Activated CD4-positive, alpha-beta T cell treated with anti-CD3 and anti-CD28 coated beads for 48 hours (primary cell): ENCODE data around the gene RIMS1.

Experiments
- DNase-seq: peaks from one replicate; pipeline ENCODE4 v3.0.0-alpha.2; 2020

The RIMS1 gene, protein sequence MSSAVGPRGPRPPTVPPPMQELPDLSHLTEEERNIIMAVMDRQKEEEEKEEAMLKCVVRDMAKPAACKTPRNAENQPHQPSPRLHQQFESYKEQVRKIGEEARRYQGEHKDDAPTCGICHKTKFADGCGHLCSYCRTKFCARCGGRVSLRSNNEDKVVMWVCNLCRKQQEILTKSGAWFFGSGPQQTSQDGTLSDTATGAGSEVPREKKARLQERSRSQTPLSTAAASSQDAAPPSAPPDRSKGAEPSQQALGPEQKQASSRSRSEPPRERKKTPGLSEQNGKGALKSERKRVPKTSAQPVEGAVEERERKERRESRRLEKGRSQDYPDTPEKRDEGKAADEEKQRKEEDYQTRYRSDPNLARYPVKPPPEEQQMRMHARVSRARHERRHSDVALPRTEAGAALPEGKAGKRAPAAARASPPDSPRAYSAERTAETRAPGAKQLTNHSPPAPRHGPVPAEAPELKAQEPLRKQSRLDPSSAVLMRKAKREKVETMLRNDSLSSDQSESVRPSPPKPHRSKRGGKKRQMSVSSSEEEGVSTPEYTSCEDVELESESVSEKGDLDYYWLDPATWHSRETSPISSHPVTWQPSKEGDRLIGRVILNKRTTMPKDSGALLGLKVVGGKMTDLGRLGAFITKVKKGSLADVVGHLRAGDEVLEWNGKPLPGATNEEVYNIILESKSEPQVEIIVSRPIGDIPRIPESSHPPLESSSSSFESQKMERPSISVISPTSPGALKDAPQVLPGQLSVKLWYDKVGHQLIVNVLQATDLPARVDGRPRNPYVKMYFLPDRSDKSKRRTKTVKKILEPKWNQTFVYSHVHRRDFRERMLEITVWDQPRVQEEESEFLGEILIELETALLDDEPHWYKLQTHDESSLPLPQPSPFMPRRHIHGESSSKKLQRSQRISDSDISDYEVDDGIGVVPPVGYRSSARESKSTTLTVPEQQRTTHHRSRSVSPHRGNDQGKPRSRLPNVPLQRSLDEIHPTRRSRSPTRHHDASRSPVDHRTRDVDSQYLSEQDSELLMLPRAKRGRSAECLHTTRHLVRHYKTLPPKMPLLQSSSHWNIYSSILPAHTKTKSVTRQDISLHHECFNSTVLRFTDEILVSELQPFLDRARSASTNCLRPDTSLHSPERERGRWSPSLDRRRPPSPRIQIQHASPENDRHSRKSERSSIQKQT (N-terminal part only)

DNA sequence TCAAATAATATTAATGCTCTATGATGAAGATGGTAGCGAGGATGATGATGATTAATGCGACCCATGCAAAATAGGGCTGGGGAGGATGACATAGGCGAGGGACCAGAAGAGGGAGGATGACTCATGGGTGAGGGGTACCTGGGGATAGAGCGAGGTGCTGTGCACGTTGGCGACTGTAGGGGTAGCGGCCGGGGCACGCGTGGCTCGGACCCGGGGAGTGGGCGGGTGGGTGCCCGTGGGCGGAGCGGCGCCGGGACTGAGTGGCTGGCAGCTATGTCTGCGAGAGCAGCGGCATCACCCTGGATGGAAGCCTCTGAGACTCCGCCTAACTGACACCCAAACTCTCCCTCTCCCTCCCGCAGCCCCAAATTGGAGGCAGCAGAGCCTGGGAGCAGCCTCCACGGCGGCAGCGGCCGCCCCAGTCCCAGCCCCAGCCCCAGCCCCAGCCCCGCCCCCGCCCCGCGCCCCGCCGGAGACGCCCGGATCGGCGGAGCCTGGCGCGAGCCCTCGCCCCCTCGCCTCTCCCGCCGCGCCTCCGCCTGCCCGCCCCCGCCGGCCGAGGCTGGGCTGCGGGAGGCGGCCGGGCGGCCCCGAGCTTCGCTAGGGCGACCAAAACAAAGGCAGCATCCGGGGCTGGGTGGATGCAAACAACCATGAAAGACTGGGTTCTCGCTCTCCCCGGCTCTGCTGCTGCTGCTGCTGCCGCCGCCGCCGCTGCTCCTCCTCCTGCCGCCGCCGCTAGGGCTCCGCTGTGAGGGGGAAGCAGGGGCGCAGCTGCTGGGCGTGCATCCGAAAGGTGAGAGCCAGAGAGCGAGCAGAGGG lies at the start of gene RIMS1:
Gene RIMS1, plus strand, starts transcription at position 367 of the 822 bp plus-strand sequence. CDS start 474 bp downstream, outside the sequence.
- DNase-seq = peak; percentile 10

DNA sequence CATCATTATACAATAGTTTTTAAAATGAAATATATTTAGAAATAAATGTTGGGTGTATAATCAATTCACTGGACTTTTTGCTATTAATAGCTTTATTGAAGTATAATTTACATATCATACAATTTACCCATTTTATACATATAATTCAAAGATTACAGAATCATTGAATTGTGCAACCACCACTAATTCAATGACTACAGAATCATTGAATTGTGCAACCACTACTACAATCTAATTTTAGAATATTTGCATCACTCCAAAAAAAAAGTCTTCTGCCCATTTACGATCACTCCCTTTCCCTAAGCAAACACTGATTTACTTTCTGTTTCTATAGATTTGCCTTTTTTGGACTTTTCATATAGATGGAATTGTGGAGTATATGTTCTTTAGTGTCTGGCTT lies 35.1 kb upstream of the RIMS1 start:
- DNase-seq = no peak

DNA sequence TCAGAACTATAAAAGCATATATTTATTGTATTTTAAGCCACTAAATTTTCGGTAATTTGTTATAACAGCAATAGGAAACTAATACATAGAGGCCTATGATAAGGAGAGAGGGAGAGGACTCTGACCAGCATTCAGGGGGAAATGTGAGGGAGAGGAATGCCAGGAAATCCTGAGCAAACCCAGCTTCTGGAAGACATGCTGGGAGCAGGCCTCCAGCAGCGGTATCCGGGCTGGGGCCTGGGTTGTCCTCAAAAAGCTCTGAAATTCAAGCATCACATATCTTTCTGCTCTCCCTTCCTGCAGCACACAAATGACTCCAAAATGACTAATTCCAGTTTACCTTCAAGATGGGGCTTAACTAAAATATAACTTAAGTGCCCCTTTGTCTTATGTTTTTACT lies 33.4 kb upstream of the RIMS1 start:
- DNase-seq = no peak

DNA sequence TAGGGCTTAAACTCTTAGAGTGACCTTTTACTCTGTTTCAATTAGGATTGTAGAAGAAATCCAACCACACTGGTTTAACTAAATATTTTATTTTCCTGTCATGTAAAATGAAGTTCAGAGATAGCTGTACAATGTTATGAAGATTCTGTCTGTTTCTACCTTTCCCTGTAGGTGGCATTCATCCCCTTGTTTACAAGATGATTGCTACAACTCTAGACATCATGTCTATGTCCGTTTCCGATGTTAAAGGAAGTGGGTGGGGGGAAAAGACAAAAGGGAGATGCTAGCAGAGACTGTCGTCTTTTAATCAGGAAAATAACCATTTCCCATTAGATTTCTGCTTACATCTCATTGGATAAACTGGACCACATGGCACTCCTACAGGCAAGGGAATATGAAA lies 30.9 kb upstream of the RIMS1 start:
- no peak for DNase-seq

DNA sequence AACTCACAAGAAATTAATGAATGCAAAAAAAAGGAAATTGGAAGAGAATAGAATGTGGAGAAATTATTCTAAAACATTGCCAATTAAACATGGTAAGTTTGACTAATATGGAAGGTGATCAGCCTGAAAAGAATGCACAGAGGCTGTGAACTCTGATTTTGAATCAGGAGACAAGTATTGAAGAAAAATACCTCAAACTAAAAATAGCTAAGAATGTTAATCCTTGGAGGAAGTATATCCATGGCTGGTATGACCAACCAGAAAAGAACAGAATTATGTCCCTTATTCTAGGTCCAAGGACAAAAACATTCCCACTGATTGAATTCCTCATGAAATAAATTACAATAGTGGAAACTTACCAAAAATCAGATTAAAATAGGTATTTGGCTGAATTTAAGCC lies 7.3 kb upstream of the RIMS1 start:
- DNase-seq = no peak

DNA sequence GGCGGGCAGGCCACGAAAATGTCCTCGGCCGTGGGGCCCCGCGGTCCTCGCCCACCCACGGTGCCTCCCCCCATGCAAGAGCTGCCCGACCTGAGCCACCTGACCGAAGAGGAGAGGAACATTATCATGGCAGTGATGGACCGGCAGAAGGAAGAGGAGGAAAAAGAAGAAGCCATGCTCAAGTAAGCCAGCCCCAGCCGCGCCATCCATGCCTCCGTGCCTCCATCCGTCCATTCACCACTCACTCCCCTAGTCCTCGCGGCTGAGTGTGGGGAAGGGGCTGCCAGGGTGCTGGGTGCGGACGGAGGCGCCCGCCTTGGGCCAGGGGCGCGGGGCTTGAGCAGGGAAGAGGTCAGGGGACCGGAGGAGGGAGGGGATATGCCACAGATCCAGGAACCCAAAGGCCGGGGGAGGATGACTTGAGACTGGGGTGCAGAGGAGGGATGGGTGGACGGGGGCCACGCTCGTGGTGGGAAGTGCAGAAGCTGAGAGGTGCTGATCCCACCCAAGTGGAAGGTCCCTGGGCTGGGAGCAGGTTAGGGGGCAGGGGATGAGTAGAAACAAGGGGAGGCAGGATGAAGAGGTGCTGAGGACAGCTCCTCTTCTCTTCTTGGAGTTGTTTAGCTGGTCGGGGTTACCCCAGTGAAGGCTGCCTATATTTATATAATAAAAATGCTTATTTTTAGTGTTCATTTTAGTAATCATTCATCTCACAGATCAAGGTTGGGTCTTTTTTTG lies 825 bp downstream of the RIMS1 start:
- DNase-seq = no peak

DNA sequence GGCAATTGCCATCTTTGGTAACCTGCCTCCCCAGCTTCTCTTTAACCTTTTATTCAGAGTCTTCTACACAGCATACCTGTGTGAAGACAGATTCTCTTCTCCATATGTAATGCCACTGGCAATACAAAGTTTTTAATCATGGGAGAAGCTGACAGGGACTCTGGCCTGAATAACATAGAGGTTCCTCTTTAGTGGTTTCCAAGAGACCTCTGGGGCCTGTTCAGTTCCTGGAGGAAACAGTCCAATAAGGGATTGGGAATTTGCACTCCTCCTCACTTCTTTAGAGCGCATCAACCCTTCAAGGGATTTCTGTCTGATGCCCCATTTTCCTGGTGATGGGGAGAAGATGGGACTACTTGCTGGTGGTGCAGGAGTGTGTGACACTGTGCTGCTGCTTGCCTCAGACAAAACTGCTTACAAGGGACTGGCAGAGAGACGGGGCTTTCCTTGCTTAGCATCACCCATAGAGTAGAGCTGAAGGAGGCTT lies 1.4 kb downstream of the RIMS1 start:
- no peak for DNase-seq

DNA sequence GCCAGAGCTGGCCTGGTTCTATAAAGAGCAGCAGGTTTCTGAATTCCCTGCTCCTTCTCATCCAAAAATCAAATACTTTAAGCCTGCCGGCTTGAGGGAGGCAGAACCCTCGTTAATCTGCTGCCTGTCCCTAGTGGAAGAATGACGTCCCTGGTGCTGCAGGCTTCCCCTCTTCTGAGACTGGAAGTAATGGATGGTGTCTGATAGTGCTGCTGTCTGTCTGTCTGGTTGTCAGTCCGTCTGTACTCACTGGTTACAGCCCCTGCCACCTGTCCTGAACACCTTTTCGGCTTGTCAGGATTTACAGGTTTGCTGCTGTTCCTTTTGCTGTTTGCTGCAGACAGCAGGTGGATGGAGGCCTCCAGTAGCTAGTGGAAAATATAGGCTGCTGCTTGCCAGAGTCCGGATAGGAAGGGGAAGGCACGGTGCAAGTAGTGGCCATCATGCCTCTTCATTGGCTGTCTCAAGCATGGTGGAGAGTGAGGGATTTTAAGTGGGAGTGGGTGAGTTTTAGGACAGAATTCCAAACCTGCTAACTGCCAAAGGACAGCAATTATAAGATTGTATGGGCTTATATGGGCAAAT lies 2.5 kb downstream of the RIMS1 start:
- no peak for DNase-seq

DNA sequence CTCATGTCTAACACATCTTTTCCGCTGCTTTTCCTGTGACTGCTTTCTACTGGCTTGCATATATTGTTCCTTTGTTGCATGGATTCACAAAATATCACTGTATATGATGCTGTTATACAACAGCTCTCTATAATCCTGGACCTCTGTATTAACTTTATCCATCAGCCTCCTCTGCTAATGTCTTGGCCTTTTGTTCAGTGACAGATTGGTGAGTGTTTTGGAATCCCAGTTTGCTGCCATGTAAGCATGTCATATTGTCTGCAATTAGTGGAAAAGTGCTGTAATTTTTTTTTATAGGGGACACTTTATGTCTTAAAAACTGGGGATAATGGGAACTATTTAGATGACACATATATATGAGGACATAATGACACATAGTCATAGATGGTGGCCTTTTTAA lies 3.0 kb downstream of the RIMS1 start:
- DNase-seq = no peak

DNA sequence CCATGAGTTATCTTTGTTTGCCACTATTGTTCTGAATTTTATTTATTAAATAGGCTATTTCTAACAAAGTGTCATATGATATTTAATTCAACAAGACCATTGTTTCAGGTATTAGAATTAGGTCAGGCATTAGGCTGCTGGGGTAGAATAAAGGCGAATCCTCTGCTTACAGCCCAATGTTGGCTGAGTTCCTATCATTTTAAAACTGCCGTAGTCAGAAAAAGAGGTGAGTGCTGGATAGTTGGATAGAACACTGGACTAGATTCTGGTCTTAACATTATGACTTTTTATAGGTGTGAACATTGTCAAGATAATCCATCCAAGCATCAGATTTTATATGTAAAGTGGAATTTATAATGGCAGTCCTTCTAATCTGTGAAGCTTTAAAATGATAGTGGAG lies 6.3 kb downstream of the RIMS1 start:
- DNase-seq = no peak

DNA sequence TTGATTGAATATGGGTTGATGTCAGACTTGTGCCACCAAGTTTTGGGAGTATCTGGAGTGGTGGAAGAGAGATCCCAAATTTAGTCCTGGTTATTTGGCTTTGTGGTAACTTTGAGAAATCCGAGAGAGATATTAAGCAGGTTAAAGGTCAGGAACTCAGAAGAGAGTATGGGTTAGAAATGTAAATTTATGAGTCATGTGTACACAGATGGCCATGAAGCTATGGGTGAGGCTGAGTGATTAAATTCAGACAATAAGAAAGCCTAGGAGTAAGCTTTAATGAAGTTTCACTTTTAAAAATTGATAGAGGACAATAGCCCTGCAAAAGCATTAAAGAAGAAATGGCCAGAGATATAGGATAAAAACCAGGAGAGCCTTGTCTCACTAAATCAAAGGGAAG lies 14.3 kb downstream of the RIMS1 start:
- no peak for DNase-seq

DNA sequence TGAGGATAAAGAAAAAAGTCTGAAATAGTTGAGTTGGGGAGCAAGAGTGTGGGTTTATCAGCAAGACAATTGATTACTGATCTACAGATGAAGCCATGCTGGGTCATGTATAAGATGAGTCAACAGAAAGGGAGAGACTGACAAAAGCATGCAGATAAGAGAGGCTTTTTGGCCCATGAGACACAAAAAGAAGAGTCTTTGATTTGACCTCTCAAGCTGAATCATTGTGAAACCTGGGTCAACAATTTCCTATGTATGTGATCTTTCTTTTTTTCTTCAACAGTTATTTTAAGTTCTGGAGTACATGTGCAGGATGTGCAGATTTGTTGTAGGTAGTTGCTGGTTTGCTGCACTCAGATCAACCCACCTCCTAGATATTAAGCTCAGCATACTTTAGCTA lies 15.9 kb downstream of the RIMS1 start:
- DNase-seq = no peak

DNA sequence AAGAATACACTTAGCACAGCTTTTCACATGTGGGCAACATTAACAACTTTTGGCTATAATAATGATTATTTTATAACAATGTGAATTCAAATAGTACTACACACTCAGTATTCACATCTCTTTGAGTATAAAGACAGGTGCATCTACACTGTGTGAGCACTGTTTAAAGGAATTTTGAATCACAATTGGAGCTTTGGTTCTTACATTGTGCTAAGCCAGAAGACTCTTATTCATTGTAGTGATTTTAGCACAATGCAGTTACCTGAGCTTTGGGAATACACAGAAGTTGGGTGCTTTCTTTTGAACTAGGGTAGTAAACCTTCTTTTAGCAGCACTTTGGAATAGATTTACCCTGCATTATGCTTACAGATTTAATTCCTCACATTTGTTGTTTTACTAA lies 20.5 kb downstream of the RIMS1 start:
- no peak for DNase-seq

DNA sequence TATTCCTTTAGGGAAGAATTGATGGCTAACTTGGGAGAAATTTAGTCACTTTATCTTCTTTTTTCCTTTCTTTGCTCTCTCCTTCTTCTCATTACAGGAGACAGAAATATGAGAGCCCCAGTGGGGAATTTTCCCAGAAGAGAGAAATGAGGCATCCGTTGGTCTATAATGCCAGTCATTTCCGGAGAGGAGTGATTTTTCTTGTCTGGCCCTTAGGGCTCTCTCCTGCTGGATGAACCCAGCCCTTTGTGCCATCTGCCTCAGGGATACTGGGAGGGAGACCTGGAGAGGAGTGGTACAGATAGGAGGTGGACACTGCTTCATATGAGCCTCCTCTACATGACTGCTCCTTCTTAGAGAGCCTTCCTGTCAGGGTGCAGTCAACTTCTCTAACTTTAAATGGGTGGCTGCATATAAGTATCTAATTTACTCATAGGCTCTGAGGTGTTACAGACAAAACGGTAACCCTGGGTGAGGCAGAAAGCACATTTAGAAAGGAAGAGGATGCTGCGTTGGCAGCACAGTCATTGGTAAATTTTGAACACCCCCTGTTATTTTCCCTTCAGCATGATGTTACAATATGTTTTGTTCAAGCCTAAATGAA lies 21.9 kb downstream of the RIMS1 start:
- DNase-seq = no peak

DNA sequence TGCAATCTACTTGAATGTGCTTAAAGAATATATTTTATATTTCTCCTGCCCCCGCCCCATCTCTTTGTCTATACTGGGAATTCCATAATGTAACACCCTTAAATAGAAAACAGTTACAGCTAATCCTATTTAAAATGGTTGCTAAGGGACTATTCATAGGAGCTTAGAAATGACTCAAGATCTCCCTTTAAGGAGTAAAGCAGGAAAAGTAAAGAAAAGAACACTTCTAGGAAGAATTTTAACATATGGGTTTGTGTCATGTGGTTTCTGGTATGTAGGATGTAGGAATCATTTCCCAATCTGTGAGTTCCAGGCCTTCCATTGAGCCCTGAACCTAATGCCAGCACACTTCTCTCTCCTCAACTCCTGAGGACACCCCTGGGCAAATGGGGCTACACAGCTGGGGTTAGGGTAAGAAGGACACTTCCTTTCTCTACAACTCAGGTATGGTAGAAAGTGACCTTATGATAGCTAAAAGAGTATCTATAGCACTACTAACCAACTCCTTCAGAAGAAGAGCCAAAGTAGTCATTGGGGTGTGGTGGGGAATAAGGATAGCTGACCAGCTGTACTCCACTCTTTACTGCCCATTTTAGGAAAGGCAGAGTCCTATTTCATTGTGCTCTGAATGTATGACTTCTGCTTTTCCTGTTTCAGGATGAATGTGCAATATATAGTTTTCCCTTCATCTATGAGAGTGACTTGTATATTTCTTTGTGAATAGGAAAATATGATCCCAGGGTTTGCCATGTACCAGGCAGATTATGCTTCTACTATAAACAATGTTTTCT lies 27.3 kb downstream of the RIMS1 start:
- DNase-seq = no peak

DNA sequence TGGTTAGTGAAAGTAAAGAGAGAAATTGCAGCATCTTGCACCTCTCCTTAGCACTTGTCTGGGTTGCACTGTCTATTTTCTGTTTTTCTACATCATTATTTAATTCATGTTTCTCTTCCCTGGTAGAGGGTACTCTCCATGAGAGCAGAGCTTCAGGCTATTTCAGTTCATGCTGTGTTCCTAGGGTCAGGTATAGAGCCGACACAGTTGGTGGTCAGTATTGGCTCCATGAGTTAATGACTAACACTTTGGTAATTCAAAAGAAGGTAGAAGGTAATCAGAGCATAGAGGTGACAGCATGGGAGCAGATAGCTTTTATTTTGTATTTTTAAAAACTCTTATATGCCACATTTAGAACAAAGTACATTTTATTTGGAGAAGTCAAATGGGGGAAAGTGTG lies 42.7 kb downstream of the RIMS1 start:
- DNase-seq = no peak

DNA sequence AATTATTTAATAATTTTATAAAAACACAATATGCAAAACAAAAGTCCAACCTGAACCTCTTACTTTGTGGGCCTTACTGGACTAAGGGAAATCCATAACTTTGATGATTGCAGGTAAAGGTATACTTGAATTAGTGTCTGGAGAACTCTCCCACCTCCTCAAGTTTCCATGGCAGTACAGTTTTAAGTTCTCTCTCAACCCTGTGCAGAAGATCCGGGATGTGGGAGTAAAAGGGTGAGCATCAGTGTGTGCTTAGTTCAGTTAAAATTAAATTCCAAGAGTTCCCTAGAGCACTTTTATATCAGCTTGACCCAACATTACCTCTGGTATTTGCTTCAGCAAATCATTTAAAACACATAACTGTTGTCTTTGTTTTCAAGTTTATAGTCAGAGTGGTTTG lies 47.5 kb downstream of the RIMS1 start:
- no peak for DNase-seq

DNA sequence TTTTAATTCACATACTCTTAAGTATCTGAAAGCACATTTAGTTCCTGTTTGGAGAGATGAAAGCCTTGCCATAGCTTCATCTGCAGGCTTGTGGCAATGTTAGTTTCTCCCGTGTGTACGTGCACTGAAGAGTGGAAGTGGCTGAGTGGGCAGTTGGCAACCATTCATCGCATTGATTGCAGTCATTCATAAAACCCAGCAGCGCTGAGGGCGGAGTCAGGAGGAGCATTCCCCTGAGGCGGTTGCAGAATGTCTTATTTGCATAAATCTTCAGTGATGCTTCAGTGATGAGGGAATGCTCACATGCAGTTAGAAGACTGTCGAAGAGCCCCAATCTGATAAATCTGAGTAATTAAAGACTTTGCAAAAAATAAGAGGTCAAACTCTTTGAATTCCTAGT lies 79.1 kb downstream of the RIMS1 start:
- no peak for DNase-seq

DNA sequence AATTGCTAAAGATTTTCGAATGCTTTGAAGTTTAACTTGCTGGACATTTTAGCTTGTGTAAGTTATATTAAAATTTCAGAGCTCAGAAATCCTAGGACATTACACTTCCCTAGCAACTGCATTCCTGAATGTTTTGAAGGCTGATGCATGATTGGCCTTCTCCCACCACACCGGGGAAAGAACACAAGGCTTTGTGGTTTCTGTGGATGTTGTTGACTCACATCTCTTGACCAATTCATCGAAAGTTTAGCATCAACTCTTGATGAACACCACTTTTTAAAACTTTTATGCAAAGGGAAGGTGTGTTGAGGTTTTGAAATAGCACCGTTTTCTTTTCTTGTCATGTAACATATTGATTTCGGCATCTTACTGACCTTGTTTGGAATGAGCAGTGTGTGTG lies 81.1 kb downstream of the RIMS1 start:
- no peak for DNase-seq

DNA sequence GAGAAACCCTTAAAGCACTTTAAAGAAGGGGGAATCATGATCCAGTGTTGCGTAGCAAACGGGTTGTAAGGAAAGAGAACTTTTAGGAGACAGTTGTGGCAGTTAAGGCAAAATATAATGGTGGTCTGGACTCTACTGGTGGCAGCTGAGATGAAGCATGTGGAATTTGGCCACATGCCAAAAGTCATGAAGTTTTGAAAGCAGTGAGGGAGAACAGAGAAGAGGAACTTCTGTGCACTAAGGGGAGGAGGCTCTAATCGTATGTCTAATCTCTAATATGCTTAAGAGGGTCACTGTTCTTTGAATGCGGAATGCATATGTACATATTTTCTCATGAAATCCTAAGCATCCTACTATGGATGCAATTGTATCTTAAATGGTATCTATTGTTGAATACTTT lies 91.5 kb downstream of the RIMS1 start:
- no peak for DNase-seq
